Measurements from ENCODE around the gene ARHGAP42. TPM values are rescaled to one million over a fixed set of nuclear protein-coding genes. Genes with fewer than 3 reads are reported as not detected.

The ARHGAP42 gene
- total RNA-seq, 4 donors from 2014 or later: 5.1 to 10.6 (median 8.0) TPM

GRCh38 chr11:100918551-100919500, 231.7 kb downstream of the ARHGAP42 start:
- Histone ChIP-seq H3K4me3 (no peak overlapping the region), H3K27me3 (no peaks in the 10 kb centered on the region)

GRCh38 chr11:100920593-100920992, 233.5 kb downstream of the ARHGAP42 start:
- no peaks in the 10 kb centered on the region for H3K36me3 ChIP-seq
- TF ChIP-seq POLR2AphosphoS5 (IDR thresholded peaks at IDR 0.05) (no peak), POLR2A (IDR thresholded peaks at IDR 0.05; ENCODE audit: low read depth) (no peak), EP300 (IDR thresholded peaks at IDR 0.05) (no peak)
- TF ChIP-seq, protein P1, sequence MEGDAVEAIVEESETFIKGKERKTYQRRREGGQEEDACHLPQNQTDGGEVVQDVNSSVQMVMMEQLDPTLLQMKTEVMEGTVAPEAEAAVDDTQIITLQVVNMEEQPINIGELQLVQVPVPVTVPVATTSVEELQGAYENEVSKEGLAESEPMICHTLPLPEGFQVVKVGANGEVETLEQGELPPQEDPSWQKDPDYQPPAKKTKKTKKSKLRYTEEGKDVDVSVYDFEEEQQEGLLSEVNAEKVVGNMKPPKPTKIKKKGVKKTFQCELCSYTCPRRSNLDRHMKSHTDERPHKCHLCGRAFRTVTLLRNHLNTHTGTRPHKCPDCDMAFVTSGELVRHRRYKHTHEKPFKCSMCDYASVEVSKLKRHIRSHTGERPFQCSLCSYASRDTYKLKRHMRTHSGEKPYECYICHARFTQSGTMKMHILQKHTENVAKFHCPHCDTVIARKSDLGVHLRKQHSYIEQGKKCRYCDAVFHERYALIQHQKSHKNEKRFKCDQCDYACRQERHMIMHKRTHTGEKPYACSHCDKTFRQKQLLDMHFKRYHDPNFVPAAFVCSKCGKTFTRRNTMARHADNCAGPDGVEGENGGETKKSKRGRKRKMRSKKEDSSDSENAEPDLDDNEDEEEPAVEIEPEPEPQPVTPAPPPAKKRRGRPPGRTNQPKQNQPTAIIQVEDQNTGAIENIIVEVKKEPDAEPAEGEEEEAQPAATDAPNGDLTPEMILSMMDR (IDR thresholded peaks at IDR 0.05): no peak
- no peaks in the 10 kb centered on the region for H3K27me3 ChIP-seq
- no peak overlapping the region for H3K27ac ChIP-seq (replicated peaks in 1 of 4)
- intact Hi-C loops (cut with DNase I): no loop called here
- DNase-seq (ENCODE audit: extremely low spot score): no peak
- H3K9me3 ChIP-seq: no peaks in the 10 kb centered on the region
- no peak overlapping the region for H3K4me3 ChIP-seq
- H3K4me1 ChIP-seq: peaks cover 0 to 5% (median 0%) of the 10 kb centered on the region in 4 donors

More at GRCh38 chr11:100918551-100919500, 231.7 kb downstream of the ARHGAP42 start:
- Histone ChIP-seq H3K27ac (replicated peaks in 1 of 4) (no peak overlapping the region), H3K36me3 (peaks cover 0 to 5% (median 0%) of the 10 kb centered on the region in 4 donors), H3K4me1 (peaks cover 0 to 5% (median 0%) of the 10 kb centered on the region in 4 donors), H3K9me3 (no peaks in the 10 kb centered on the region)
- intact Hi-C loops (cut with DNase I): no loop called here
- WGBS: 54% methylated on average over 6 of the region's 6 CpGs
- TF ChIP-seq, protein P1 (IDR thresholded peaks at IDR 0.05): no peak
- TF ChIP-seq POLR2A (IDR thresholded peaks at IDR 0.05; ENCODE audit: low read depth) (no peak), POLR2AphosphoS5 (IDR thresholded peaks at IDR 0.05) (no peak), EP300 (IDR thresholded peaks at IDR 0.05) (no peak)
- DNase-seq (ENCODE audit: extremely low spot score): no peak

GRCh38 chr11:100922121-100922520, 235.0 kb downstream of the ARHGAP42 start:
- no peaks in the 10 kb centered on the region for H3K27me3 ChIP-seq
- DNase-seq (ENCODE audit: extremely low spot score): no peak
- H3K4me1 ChIP-seq: peaks cover 0 to 5% (median 0%) of the 10 kb centered on the region in 4 donors
- H3K36me3 ChIP-seq: no peaks in the 10 kb centered on the region
- no peak overlapping the region for H3K27ac ChIP-seq (replicated peaks in 1 of 4)
- intact Hi-C loops (cut with DNase I): no loop called here
- WGBS: 76% methylated on average over 5 of the region's 5 CpGs
- TF ChIP-seq, protein P1 (IDR thresholded peaks at IDR 0.05): no peak
- TF ChIP-seq POLR2A (IDR thresholded peaks at IDR 0.05; ENCODE audit: low read depth) (no peak), EP300 (IDR thresholded peaks at IDR 0.05) (no peak), POLR2AphosphoS5 (IDR thresholded peaks at IDR 0.05) (no peak)
- no peak overlapping the region for H3K4me3 ChIP-seq
- H3K9me3 ChIP-seq: no peaks in the 10 kb centered on the region

- Histone ChIP-seq H3K36me3 (no peaks in the 10 kb centered on the region), H3K27ac (replicated peaks in 1 of 4) (no peak overlapping the region), H3K9me3 (no peaks in the 10 kb centered on the region), H3K4me3 (no peak overlapping the region), H3K4me1 (peaks cover 0 to 5% (median 0%) of the 10 kb centered on the region in 4 donors), H3K27me3 (no peaks in the 10 kb centered on the region)
- intact Hi-C loops (cut with DNase I): no loop called here
- TF ChIP-seq POLR2AphosphoS5 (IDR thresholded peaks at IDR 0.05) (no peak), EP300 (IDR thresholded peaks at IDR 0.05) (no peak), POLR2A (IDR thresholded peaks at IDR 0.05; ENCODE audit: low read depth) (no peak)
- TF ChIP-seq, protein P1 (IDR thresholded peaks at IDR 0.05): no peak
- DNase-seq (ENCODE audit: extremely low spot score): no peak
- WGBS: 61% methylated on average over 2 of the region's 2 CpGs
These were observed 236.5 kb downstream of the ARHGAP42 start for GRCh38 chr11:100923555-100923954.
